ENCODE measurements around the gene CHMP2A.

Gene CHMP2A

DNA sequence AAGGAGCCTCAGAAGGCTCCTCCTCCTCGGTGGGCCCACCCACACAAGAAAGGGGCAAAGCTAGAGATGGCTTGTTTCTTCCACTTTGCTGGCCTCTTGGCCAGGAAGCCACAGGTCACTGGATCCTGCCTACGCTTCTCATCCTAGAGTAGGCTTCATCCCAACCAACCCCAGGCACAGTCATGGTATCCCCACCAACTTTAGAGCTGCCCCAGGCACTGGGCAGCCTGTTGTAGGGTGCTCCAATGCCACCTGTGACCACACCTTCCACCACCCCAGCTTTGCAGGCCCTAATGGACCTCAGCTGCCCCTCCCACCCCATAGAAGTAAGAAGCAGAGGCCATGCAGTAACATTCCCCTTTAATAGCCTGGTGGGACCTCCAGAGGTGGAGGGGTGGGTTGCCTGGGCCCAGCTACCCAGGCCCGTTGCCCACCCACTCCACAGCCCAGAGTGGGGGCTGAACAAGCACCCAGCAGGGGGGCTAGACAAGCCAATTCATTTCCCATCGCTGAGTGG, 522 bp upstream of the CHMP2A start:
- TF ChIP-seq, protein P1, sequence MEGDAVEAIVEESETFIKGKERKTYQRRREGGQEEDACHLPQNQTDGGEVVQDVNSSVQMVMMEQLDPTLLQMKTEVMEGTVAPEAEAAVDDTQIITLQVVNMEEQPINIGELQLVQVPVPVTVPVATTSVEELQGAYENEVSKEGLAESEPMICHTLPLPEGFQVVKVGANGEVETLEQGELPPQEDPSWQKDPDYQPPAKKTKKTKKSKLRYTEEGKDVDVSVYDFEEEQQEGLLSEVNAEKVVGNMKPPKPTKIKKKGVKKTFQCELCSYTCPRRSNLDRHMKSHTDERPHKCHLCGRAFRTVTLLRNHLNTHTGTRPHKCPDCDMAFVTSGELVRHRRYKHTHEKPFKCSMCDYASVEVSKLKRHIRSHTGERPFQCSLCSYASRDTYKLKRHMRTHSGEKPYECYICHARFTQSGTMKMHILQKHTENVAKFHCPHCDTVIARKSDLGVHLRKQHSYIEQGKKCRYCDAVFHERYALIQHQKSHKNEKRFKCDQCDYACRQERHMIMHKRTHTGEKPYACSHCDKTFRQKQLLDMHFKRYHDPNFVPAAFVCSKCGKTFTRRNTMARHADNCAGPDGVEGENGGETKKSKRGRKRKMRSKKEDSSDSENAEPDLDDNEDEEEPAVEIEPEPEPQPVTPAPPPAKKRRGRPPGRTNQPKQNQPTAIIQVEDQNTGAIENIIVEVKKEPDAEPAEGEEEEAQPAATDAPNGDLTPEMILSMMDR (IDR thresholded peaks at IDR 0.05; ENCODE audit: control extremely low read depth, extremely low read depth, low read depth, missing control alignments) = no peak
- ChIA-PET CTCF (interaction anchor here (0.8 to 2.9 kb wide), 4 partner anchors 10 to 86 kb away, joined by 3 to 30 read pairs (median 8); partner anchors contain the start of gene ZBTB45), POLR2A (interaction anchor here (0.5 to 3.7 kb wide), 7 partner anchors 11 to 71 kb away, joined by 3 to 32 read pairs (median 6); partner anchors contain the start of genes TRIM28 and ZBTB45)
- no peak for DNase-seq (ENCODE audit: extremely low spot score)

DNA sequence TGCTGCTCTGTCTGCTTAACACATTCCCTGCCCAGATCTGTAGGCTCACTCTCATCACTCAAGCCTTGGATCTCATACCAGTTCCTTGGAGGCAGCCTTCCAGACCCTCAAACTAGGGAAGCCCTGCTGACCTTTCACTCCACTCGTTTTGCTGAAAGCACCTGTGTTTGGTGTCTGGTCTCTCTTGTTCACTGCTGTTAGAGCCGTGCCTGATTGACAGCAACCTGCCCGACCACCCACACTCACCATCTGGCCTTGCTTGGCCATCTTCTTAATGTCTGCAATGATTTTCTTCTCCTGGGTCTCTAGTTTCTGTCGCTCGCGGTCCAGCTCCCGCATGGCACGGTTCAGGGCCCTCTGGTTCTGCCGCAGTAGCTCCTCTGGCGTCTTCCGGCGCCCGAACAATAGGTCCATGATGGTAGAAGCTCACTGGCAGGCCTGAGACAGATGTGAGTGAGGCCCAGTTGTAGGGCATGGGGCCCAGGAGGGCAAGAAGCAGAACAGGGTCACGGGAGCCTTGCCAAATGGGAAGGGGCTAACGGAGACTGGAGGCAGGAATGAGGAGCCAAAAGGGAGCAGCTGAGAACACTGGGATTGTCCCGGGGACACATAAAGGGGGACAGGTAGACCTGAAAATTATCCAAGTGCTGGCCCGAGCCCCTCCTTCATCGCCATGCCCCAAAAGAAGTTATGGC, 959 bp downstream of the CHMP2A start:
- DNase-seq (ENCODE audit: extremely low spot score) = no peak
- TF ChIP-seq, protein P1 (IDR thresholded peaks at IDR 0.05; ENCODE audit: control extremely low read depth, extremely low read depth, low read depth, missing control alignments) = no peak
- POLR2A ChIA-PET = interaction anchor here (0.7 to 3.7 kb wide), 4 partner anchors 9 to 54 kb away, joined by 3 to 32 read pairs (median 4); partner anchors contain the start of gene TRIM28
- CTCF ChIA-PET = interaction anchor here (1.3 to 2.9 kb wide), 5 partner anchors 9 to 84 kb away, joined by 3 to 30 read pairs (median 5); partner anchors contain the start of gene ZBTB45

DNA sequence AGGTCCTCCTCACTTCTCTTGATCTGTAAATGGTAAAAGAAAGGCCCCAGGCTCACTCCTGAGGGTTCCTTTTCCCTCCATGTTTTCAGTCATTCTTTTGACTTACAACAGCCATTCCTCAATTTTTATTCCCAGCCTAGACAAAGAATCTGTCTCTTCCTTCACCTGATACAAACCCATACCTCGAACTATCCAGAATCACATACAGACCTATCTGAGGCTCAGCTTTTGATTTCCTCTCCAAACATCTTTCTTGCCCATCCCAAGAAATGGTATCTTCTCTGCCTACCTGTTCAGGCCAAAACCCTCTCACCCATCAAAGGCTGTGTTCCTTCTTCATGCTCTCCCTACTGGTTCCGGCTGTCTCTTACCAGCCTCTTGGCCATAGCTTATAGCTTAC, 2.2 kb downstream of the CHMP2A start:
- DNase-seq (ENCODE audit: extremely low spot score) = no peak
- CTCF ChIA-PET = interaction anchor here (1.3 to 2.9 kb wide), 4 partner anchors 29 to 38 kb away, joined by 3 to 30 read pairs (median 6); partner anchors contain the start of gene ZBTB45
- TF ChIP-seq, protein P1 (IDR thresholded peaks at IDR 0.05; ENCODE audit: control extremely low read depth, extremely low read depth, low read depth, missing control alignments) = no peak
- POLR2A ChIA-PET = interaction anchor here (3.7 kb wide), 1 partner anchor 8 kb away, joined by 32 read pairs; the partner anchor contains the start of gene TRIM28

DNA sequence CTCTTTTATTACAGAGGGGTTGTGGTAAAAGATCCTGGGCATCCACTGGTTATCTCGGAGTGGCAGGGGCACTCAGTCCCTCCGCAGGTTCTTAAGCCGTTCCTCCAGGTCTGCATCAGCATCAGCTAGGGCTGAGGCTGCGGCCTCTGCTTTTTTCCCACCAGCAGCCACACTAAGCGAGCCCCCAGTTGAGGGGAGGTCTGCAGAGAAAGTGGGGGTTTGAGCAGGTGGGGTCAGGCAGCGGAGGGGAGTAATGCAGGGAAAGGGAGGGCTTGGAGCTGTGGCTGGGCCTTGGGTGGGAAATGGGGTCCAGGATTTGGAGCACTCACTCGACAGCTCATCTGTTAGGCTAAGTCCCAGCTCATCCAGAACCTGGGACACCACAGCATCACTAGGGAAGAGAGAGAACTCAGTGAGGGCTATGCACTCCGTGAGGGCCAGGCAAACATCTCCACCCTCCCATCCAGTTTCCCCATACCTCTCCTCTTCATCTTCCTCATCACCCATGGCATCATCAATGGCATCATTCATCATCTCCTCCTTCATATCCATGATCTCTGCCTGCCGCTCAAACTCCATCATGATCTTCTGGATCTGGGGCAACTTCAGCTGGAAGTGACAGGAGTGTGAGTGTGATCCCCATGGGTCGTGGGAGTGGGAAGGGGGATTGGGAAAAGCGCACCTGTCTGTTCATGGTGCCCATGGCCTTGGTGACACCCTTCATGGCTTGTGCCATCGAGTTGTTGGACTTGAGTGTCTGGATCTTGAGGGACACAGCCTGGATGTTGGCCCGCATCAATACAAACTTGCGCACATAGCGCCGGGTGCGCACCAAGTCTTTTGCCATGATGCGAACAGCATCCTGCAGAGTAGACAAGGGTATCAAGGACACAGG, 3.1 kb downstream of the CHMP2A start:
- POLR2A ChIA-PET = interaction anchor here (0.5 to 3.7 kb wide), 2 partner anchors 7 to 1269 kb away, joined by 3 to 32 read pairs; partner anchors contain the start of gene TRIM28
- no peak for DNase-seq (ENCODE audit: extremely low spot score)
- TF ChIP-seq, protein P1 (IDR thresholded peaks at IDR 0.05; ENCODE audit: control extremely low read depth, extremely low read depth, low read depth, missing control alignments) = no peak
- CTCF ChIA-PET = interaction anchor here (1.5 kb wide), 1 partner anchor 32 kb away, joined by 9 read pairs; the partner anchor contains the start of gene ZBTB45

DNA sequence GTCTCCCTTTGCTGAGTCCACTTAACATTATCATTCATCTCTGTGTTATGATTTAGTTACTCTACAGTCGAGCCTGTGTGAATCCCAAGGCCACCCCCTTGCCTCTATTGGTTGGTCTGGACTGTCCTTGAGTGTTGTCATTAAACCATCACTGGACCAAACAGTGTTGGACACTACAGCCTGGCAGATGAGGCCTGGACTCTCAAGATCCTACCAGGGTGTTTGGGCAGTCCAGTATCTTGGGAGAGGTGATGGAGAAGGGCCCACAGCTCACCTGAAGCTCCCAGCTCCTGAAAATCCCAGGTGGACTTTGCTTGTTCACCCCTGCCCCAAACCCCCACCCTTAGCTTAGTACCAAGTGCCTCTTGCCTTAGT, 3.8 kb downstream of the CHMP2A start:
- TF ChIP-seq, protein P1 (IDR thresholded peaks at IDR 0.05; ENCODE audit: control extremely low read depth, extremely low read depth, low read depth, missing control alignments) = no peak
- POLR2A ChIA-PET = interaction anchor here (0.5 kb wide), 1 partner anchor 1268 kb away, joined by 3 read pairs; no protein-coding TSS in a partner anchor
- CTCF ChIA-PET = interaction anchor here (1.4 to 1.5 kb wide), 2 partner anchors 28 to 32 kb away, joined by 3 to 9 read pairs; partner anchors contain the start of gene ZBTB45
- DNase-seq (ENCODE audit: extremely low spot score) = no peak
